GM12878 (cell line): ENCODE data around the gene RPL38. TPM values are rescaled to one million over a fixed set of nuclear protein-coding genes. Genes with fewer than 3 reads are reported as not detected.

Experiments
- ATAC-seq: fragments of 200-7000 bp; cut with Tn5 transposase; 3 replicates; pipeline ENCODE4 v1.9.1; 2020; ENCODE audit warnings: mild to moderate bottlenecking, moderate library complexity
- BruUV-seq: library from RNA; stranded (reverse); fragments of 400-500 nt; replicated peaks from 2 replicates; lab custom pipeline; 2021; lab: Mats Ljungman, UMichigan
- CTCF ChIA-PET: fragments of 300-600 bp; sonication (Branson Sonifier 250); formaldehyde crosslinking; extraction: SDS; loops from one replicate; lab custom pipeline; 2021; ENCODE audit warnings: inconsistent platforms; lab: Yijun Ruan, JAX
- POLR2A ChIA-PET: fragments of 350-600 bp; formaldehyde crosslinking; extraction: SDS; loops from one replicate; lab custom pipeline; 2021; ENCODE audit warnings: inconsistent platforms; lab: Charles Lee
- RAD21 ChIA-PET: fragments of 300-600 bp; sonication (Branson Sonifier 250); formaldehyde crosslinking; loops from one replicate; lab custom pipeline; 2023; ENCODE audit warnings: antibody characterized with exemption; ENCODE audit not compliant: unreplicated experiment; lab: Charles Lee
- SMC1A ChIA-PET: fragments of 300-600 bp; sonication (Branson Sonifier 250); formaldehyde crosslinking; loops from one replicate; lab custom pipeline; 2023; ENCODE audit not compliant: unreplicated experiment, uncharacterized antibody; lab: Charles Lee
- DNase-seq: peaks from one replicate; pipeline ENCODE4 v3.0.0-alpha.2; 2011; ENCODE audit warnings: low read depth, low spot score
- FAIRE-seq: peaks from 3 replicates; lab custom pipeline; 2011; peaks lifted over from hg19 to GRCh38; lab: Jason Lieb, UNC
- H2AFZ ChIP-seq: 2 replicates; pipeline ENCODE4 v1.6.0; 2011; ENCODE audit warnings: low read depth, low read length, control low read depth; ENCODE audit not compliant: control insufficient read depth
- H3K27ac ChIP-seq: 2 replicates; pipeline ENCODE4 v1.5.1; 2011; ENCODE audit warnings: control low read depth; ENCODE audit not compliant: control insufficient read depth, insufficient read depth
- H3K27me3 ChIP-seq, 2 experiments: replicated peaks in 1 of 2; 2 replicates each; pipeline versions ENCODE4 v1.6.0 to v1.6.1; 2011; ENCODE audit warnings: low read length in 1 of 2; ENCODE audit not compliant: control insufficient read depth in 2 of 2, insufficient read depth in 2 of 2
- H3K36me3 ChIP-seq, 2 experiments: 2 replicates each; pipeline ENCODE4 v1.5.1; 2011; ENCODE audit warnings: low read length in 1 of 2; ENCODE audit not compliant: control insufficient read depth in 2 of 2, insufficient read depth in 2 of 2
- H3K4me1 ChIP-seq: 2 replicates; pipeline ENCODE4 v1.6.1; 2011; ENCODE audit warnings: mild to moderate bottlenecking, low read length, moderate library complexity, mixed read lengths; ENCODE audit not compliant: control insufficient read depth, insufficient read depth
- H3K4me2 ChIP-seq: 2 replicates; pipeline ENCODE4 v1.6.0; 2011; ENCODE audit warnings: control low read depth; ENCODE audit not compliant: control insufficient read depth, insufficient read depth
- H3K4me3 ChIP-seq: fragments of 200-600 bp; sonication (generic); 2 replicates; pipeline ENCODE4 v1.5.1; 2016
- H3K79me2 ChIP-seq: 2 replicates; pipeline ENCODE4 v1.6.0; 2011; ENCODE audit warnings: low read length; ENCODE audit not compliant: control insufficient read depth, insufficient read depth
- H3K9ac ChIP-seq: 2 replicates; pipeline ENCODE4 v1.8.0; 2011; ENCODE audit warnings: low read length, control low read depth, mixed read lengths; ENCODE audit not compliant: control insufficient read depth, insufficient read depth
- H3K9me3 ChIP-seq: replicated peaks from 3 replicates; pipeline ENCODE4 v1.5.1; 2011; ENCODE audit warnings: mild to moderate bottlenecking, low read length; ENCODE audit not compliant: control insufficient read depth, insufficient read depth
- H4K20me1 ChIP-seq: 2 replicates; pipeline ENCODE4 v1.6.0; 2011; ENCODE audit not compliant: control insufficient read depth, insufficient read depth
- ATF7 ChIP-seq: fragments of 450-650 bp; IDR thresholded peaks from 2 replicates; pipeline ENCODE4 v1.6.1; 2016; ENCODE audit warnings: low read depth, mild to moderate bottlenecking
- BCLAF1 ChIP-seq: fragments of 450-650 bp; IDR thresholded peaks from 2 replicates; pipeline ENCODE4 v1.6.1; 2017; ENCODE audit warnings: antibody characterized with exemption, mild to moderate bottlenecking, moderate library complexity
- EED ChIP-seq: sonication (generic); IDR thresholded peaks from 2 replicates; pipeline ENCODE4 v1.6.1; 2016; ENCODE audit warnings: antibody characterized with exemption, low read depth
- GABPA ChIP-seq: IDR thresholded peaks from 2 replicates; pipeline ENCODE4 v1.6.1; 2014; ENCODE audit warnings: antibody characterized with exemption, low read depth, mild to moderate bottlenecking, inconsistent platforms
- MLLT1 ChIP-seq: fragments of 450-650 bp; IDR thresholded peaks from 2 replicates; pipeline ENCODE4 v1.6.1; 2016; ENCODE audit warnings: mild to moderate bottlenecking
- MYC ChIP-seq: IDR thresholded peaks from 2 replicates; pipeline ENCODE4 v1.6.1; 2011; ENCODE audit warnings: mild to moderate bottlenecking, low read length, moderate library complexity, inconsistent platforms; ENCODE audit not compliant: insufficient read depth, insufficient replicate concordance, insufficient read length, severe bottlenecking
- NFXL1 ChIP-seq: fragments of 450-650 bp; IDR thresholded peaks from 2 replicates; pipeline ENCODE4 v1.6.1; 2017; ENCODE audit warnings: antibody characterized with exemption, mild to moderate bottlenecking, borderline replicate concordance
- NR2F1 ChIP-seq: fragments of 450-650 bp; conservative IDR thresholded peaks from 2 replicates; pipeline ENCODE4 v1.6.1; 2017; ENCODE audit warnings: mild to moderate bottlenecking
- PRDM15 ChIP-seq: fragments of 450-650 bp; formaldehyde crosslinking; IDR thresholded peaks from 2 replicates; pipeline ENCODE4 v1.4.0; 2020; ENCODE audit warnings: mild to moderate bottlenecking, moderate library complexity
- RELB ChIP-seq: fragments of 450-650 bp; IDR thresholded peaks from 2 replicates; pipeline ENCODE4 v1.6.1; 2017; ENCODE audit warnings: low read depth, mild to moderate bottlenecking, moderate library complexity
- RFX5 ChIP-seq: IDR thresholded peaks from 2 replicates; pipeline ENCODE4 v1.6.1; 2011; ENCODE audit warnings: low read depth, low read length, improper control_type of control experiment
- SREBF1 ChIP-seq: IDR thresholded peaks from 2 replicates; pipeline ENCODE4 v1.6.1; 2012; ENCODE audit warnings: mild to moderate bottlenecking, low read length
- ZNF384 ChIP-seq: IDR thresholded peaks from 2 replicates; pipeline ENCODE4 v1.6.1; 2012; ENCODE audit warnings: low read depth, mild to moderate bottlenecking, low read length, improper control_type of control experiment, borderline replicate concordance
- WGBS: methylation state at CpG from one replicate; pipeline ENCODE4 v1.1.6; 2016; ENCODE audit warnings: low lambda C conversion rate; ENCODE audit not compliant: insufficient replicate concordance, insufficient coverage; ENCODE audit errors: missing lambda C conversion rate; 5-methylcytosine and 5-hydroxymethylcytosine counted together
- in situ Hi-C: fragments of 300-500 bp; cut with MboI; formaldehyde crosslinking; loops from 9 replicates; pipeline ENCODE4 v1.14.3; 2018; ENCODE audit warnings: mixed read lengths
- intact Hi-C: fragments of 100-400 bp; cut with micrococcal nuclease; formaldehyde crosslinking; loops from one replicate; pipeline ENCODE4 v1.14.2; 2022; ENCODE audit not compliant: unreplicated experiment
- polyA plus RNA-seq, 11 experiments: library from polyadenylated mRNA; depleted of rRNA in 4 of 11; unstranded in 6 of 11; stranded (reverse) in 5 of 11; fragments of >200 nt; fragmentation: Nextera tagmentation in 4 of 11; fragmentation: Illumina TruSeq in 1 of 11; extraction: Ambion mirVana in 4 of 11; extraction: Trizol in 1 of 11; gene quantifications; 1 replicate in 1 of 11; 2 replicates in 10 of 11; pipeline versions ENCODE4 v1.2.1 to v1.2.3, GENCODE V29; 2011 to 2016; ENCODE audit warnings: inconsistent platforms in 2 of 11, missing spikeins in 2 of 11, low read depth in 1 of 11
- total RNA-seq, 4 experiments: library from RNA; depleted of rRNA in 3 of 4; stranded (reverse); fragments of >200 nt in 3 of 4; fragmentation: Illumina TruSeq in 1 of 4; extraction: Trizol in 1 of 4; gene quantifications; 2 replicates each; pipeline versions ENCODE4 v1.2.1 to v1.2.3, GENCODE V29; 2013 to 2021

Gene RPL38
- total and polyA plus RNA-seq, 10 of the 15 experiments (the other 5 are each of a cell fraction or from before 2014, with no cell fraction given): 1,318 to 4,938 (median 2,673) TPM

- no peak overlapping the region for H2AFZ ChIP-seq
- intact Hi-C loops: no loop called here
- no peak overlapping the region for H3K4me2 ChIP-seq
- no peaks in the 10 kb centered on the region for H3K9me3 ChIP-seq
- H4K20me1 ChIP-seq: no peaks in the 10 kb centered on the region
- no peaks in the 10 kb centered on the region for H3K27me3 ChIP-seq
- no peak overlapping the region for H3K27ac ChIP-seq
- H3K36me3 ChIP-seq: no peaks in the 10 kb centered on the region; a peak in 1 of 4 replicates
- no peak for ATAC-seq
- H3K79me2 ChIP-seq: peaks cover 15% of the 10 kb centered on the region
- CTCF ChIA-PET: interaction anchor here (0.6 to 2.4 kb wide), 2 partner anchors 28 to 80 kb away, joined by 4 to 8 read pairs; no protein-coding TSS in a partner anchor
- in situ Hi-C loops: loop anchor here (10.0 kb wide), 1 partner anchor 58 kb away; the partner anchor contains the start of gene DNAI2
- H3K9ac ChIP-seq: no peak overlapping the region
- 64% methylated on average over 5 of the region's 5 CpGs for WGBS
- BruUV-seq: TSS peak; percentile 13
- SMC1A ChIA-PET: interaction anchor here (1.0 kb wide), 1 partner anchor 15 kb away, joined by 3 read pairs; no protein-coding TSS in a partner anchor
- RAD21 ChIA-PET: no interaction called here
- no peak for FAIRE-seq
- no peak overlapping the region for H3K4me3 ChIP-seq
- POLR2A ChIA-PET: no interaction called here
- H3K4me1 ChIP-seq: peaks cover 25% of the 10 kb centered on the region
- DNase-seq: no peak
- TF ChIP-seq RFX5 (no peak), PRDM15 (CRISPR knock-in tag) (no peak), BCLAF1 (no peak), MLLT1 (no peak), GABPA (no peak), EED (no peak), NFXL1 (no peak), RELB (no peak), ATF7 (no peak), NR2F1 (no peak), MYC (no peak), ZNF384 (no peak), SREBF1 (no peak)
Observed at GRCh38 chr17:74216505-74216904, 13.0 kb downstream of the RPL38 start.
